Body of pancreas (tissue), 4 donors: ENCODE data around the gene THBS1.

Experiments
- POLR2A ChIP-seq, 3 donors: fragments of 450-650 bp; IDR thresholded peaks; one replicate each; pipeline ENCODE4 v1.6.1; 2016; ENCODE audit warnings: antibody characterized with exemption in 3 of 3, mild to moderate bottlenecking in 2 of 3
- TF ChIP-seq, protein P1 (sequence below), 7 experiments: fragments of 450-650 bp in 4 of 7; fragments of 200-600 bp in 3 of 7; sonication (generic) in 3 of 7; IDR thresholded peaks; one replicate each; pipeline ENCODE4 v1.5.1; 2016 to 2019; ENCODE audit warnings: antibody characterized with exemption in 7 of 7

DNA sequence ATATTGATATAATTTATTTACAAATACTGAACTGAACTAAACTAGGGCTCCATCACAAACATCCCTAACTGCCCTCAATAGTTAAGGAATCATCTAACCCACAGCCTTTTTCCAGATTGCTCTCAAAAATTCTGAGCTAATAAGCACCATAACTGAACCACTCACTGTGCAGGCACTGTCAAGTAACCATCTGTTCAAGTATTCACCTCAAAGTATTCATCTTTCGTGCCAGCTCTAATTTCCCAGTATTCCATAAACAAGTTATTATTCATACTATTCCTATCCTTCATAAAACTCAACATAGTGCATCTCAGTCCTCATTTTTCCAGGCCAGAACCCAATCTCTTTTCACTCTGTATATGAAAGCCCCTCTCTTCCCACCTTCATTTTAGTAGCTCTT lies 41.1 kb downstream of the THBS1 start:
- TF ChIP-seq, protein P1, sequence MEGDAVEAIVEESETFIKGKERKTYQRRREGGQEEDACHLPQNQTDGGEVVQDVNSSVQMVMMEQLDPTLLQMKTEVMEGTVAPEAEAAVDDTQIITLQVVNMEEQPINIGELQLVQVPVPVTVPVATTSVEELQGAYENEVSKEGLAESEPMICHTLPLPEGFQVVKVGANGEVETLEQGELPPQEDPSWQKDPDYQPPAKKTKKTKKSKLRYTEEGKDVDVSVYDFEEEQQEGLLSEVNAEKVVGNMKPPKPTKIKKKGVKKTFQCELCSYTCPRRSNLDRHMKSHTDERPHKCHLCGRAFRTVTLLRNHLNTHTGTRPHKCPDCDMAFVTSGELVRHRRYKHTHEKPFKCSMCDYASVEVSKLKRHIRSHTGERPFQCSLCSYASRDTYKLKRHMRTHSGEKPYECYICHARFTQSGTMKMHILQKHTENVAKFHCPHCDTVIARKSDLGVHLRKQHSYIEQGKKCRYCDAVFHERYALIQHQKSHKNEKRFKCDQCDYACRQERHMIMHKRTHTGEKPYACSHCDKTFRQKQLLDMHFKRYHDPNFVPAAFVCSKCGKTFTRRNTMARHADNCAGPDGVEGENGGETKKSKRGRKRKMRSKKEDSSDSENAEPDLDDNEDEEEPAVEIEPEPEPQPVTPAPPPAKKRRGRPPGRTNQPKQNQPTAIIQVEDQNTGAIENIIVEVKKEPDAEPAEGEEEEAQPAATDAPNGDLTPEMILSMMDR (IDR thresholded peaks at IDR 0.05), result no peak
- no peak for TF ChIP-seq POLR2A (IDR thresholded peaks at IDR 0.05)
